ENCODE results near the gene RUNX2. TPM values are rescaled to one million over a fixed set of nuclear protein-coding genes. Genes with fewer than 3 reads are reported as not detected.

The RUNX2 gene
- total and polyA plus RNA-seq, 10 of the 15 experiments (the other 5 are each of a cell fraction or from before 2014, with no cell fraction given), result 0.01 to 0.77 (median 0.15) TPM; not detected in 3

DNA sequence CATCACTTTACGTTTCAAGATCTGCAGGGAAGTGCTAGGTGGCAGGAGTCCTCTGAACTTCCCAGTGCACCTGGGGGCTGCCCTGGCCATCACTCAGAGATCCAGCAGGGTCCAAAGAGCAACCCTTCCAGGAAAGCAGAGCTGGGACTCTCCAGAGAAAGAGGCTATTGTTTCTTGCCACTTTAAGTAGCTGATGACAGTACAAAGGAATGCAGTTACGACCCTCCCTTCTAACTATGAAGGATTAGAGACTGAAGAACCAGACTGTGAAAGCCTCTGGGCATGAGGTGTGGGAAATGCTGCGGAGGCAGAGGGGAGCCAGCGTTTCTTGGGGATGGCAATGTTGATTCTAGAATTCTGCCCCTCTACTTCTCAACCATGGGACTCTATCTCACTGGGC, 238.8 kb downstream of the RUNX2 start (continued):
- TF ChIP-seq IKZF2 (IDR thresholded peaks at IDR 0.05), result no peak
- TF ChIP-seq KDM1A (IDR thresholded peaks at IDR 0.05; ENCODE audit: borderline replicate concordance), result no peak
- no peak for TF ChIP-seq SMAD5 (IDR thresholded peaks at IDR 0.05; ENCODE audit: low read depth)

- ChIA-PET SMC1A (ENCODE audit: uncharacterized antibody, unreplicated experiment) (no interaction called here), POLR2A (no interaction called here), RAD21 (ENCODE audit: unreplicated experiment) (no interaction called here), CTCF (no interaction called here)
- H3K79me2 ChIP-seq (ENCODE audit: control insufficient read depth, insufficient read depth, low read length), result no peaks in the 10 kb centered on the region
- H3K4me1 ChIP-seq (ENCODE audit: control insufficient read depth, insufficient read depth, low read length), result no peaks in the 10 kb centered on the region
- no peaks in the 10 kb centered on the region; a peak in 1 of 4 replicates for H3K27me3 ChIP-seq (replicated peaks in 1 of 2; ENCODE audit: control insufficient read depth in 2 of 2, insufficient read depth in 2 of 2, low read length in 1 of 2)
- H3K4me2 ChIP-seq (ENCODE audit: control insufficient read depth, insufficient read depth), result no peak overlapping the region
- H4K20me1 ChIP-seq (ENCODE audit: control insufficient read depth, insufficient read depth), result no peaks in the 10 kb centered on the region
- WGBS (ENCODE audit: insufficient coverage, insufficient replicate concordance, low lambda C conversion rate, missing lambda C conversion rate), result 55% methylated on average over 2 of the region's 2 CpGs
- H3K4me3 ChIP-seq, result no peak overlapping the region
- ATAC-seq (no peak), DNase-seq (ENCODE audit: low read depth, low spot score) (no peak), FAIRE-seq (no peak)
- no peak overlapping the region for H2AFZ ChIP-seq (ENCODE audit: control insufficient read depth, low read depth, low read length)
- H3K36me3 ChIP-seq (ENCODE audit: control insufficient read depth in 2 of 2, insufficient read depth in 2 of 2, low read length in 1 of 2), result no peaks in the 10 kb centered on the region
- in situ Hi-C loops (cut with MboI) (no loop called here), intact Hi-C loops (cut with micrococcal nuclease; ENCODE audit: unreplicated experiment) (no loop called here)
- no peak overlapping the region for H3K9ac ChIP-seq (ENCODE audit: control insufficient read depth, insufficient read depth, low read length)
- BruUV-seq (replicated peaks), result no TSS peak
- no peak for TF ChIP-seq POLR2AphosphoS2 (IDR thresholded peaks at IDR 0.05; ENCODE audit: low read depth, low read length)
- H3K27ac ChIP-seq (ENCODE audit: control insufficient read depth, insufficient read depth), result no peak overlapping the region
- H3K9me3 ChIP-seq (replicated peaks; ENCODE audit: control insufficient read depth, insufficient read depth, low read length), result no peaks in the 10 kb centered on the region
Observed at GRCh38 chr6:45567879-45568278, 239.7 kb downstream of the RUNX2 start.

DNA sequence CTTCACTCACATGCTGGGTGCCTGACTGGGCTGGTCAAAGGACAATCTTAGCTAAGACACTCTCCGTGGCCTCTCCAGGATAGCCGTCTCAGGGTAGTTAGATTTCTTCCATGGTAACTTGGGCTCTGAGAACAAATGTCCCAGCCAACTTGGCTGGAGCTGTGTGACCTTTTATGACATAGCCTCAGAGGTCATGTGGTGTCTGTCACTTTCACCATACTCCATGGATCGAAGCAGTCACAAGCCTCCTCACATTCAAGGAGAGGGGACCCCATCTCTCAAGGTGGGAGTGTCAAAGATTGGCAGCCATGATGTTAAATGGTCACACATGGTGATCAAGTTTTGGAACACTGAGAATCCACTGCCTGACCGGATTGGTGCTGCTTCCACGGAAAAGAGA, 240.5 kb downstream of the RUNX2 start:
- no peak overlapping the region for H2AFZ ChIP-seq (ENCODE audit: control insufficient read depth, low read depth, low read length)
- ChIA-PET SMC1A (ENCODE audit: uncharacterized antibody, unreplicated experiment) (no interaction called here), CTCF (no interaction called here), RAD21 (ENCODE audit: unreplicated experiment) (no interaction called here), POLR2A (no interaction called here)
- no peak overlapping the region for H3K9ac ChIP-seq (ENCODE audit: control insufficient read depth, insufficient read depth, low read length)
- H3K27me3 ChIP-seq (replicated peaks in 1 of 2; ENCODE audit: control insufficient read depth in 2 of 2, insufficient read depth in 2 of 2, low read length in 1 of 2), result no peaks in the 10 kb centered on the region; a peak in 1 of 4 replicates
- no peak for FAIRE-seq
- no peaks in the 10 kb centered on the region; the same call in 1 of the 2 replicates for H4K20me1 ChIP-seq (ENCODE audit: control insufficient read depth, insufficient read depth)
- no peaks in the 10 kb centered on the region for H3K4me1 ChIP-seq (ENCODE audit: control insufficient read depth, insufficient read depth, low read length)
- H3K4me3 ChIP-seq, result no peak overlapping the region
- no peaks in the 10 kb centered on the region for H3K36me3 ChIP-seq (ENCODE audit: control insufficient read depth in 2 of 2, insufficient read depth in 2 of 2, low read length in 1 of 2)
- H3K9me3 ChIP-seq (replicated peaks; ENCODE audit: control insufficient read depth, insufficient read depth, low read length), result no peaks in the 10 kb centered on the region
- in situ Hi-C loops (cut with MboI), result no loop called here
- H3K4me2 ChIP-seq (ENCODE audit: control insufficient read depth, insufficient read depth), result no peak overlapping the region
- no peaks in the 10 kb centered on the region for H3K79me2 ChIP-seq (ENCODE audit: control insufficient read depth, insufficient read depth, low read length)
- TF ChIP-seq LARP7 (IDR thresholded peaks at IDR 0.05) (no peak), IKZF2 (IDR thresholded peaks at IDR 0.05) (no peak), CREB1 (IDR thresholded peaks at IDR 0.05; ENCODE audit: low read depth) (no peak), SIN3A (IDR thresholded peaks at IDR 0.05; ENCODE audit: low read depth, low read length) (no peak), BCLAF1 (IDR thresholded peaks at IDR 0.05) (no peak)
- 39% methylated on average over 5 of the region's 5 CpGs for WGBS (ENCODE audit: insufficient coverage, insufficient replicate concordance, low lambda C conversion rate, missing lambda C conversion rate)
- no peak for DNase-seq (ENCODE audit: low read depth, low spot score)
- intact Hi-C loops (cut with micrococcal nuclease; ENCODE audit: unreplicated experiment), result no loop called here
- BruUV-seq (replicated peaks), result no TSS peak
- no peak for ATAC-seq
- H3K27ac ChIP-seq (ENCODE audit: control insufficient read depth, insufficient read depth), result no peak overlapping the region
